Frontal cortex (tissue), 1 donor: ENCODE measurements around the gene GDAP1L1. TPM values are rescaled to one million over a fixed set of nuclear protein-coding genes. Genes with fewer than 3 reads are reported as not detected.

Experiments
- total RNA-seq: library from RNA; depleted of rRNA; stranded (reverse); fragments of >200 nt; gene quantifications from one replicate; pipeline ENCODE4 v1.2.3, GENCODE V29; 2014

GDAP1L1 gene
- total RNA-seq, 1 donor from 2014 or later, result 131 TPM

Other genes starting within 250 kb of the GDAP1L1 start
- gene JPH2, start 60.1 kb upstream of the GDAP1L1 start, total RNA-seq, result under 0.01 TPM
- 39.9 TPM for gene OSER1, start 36.5 kb upstream of the GDAP1L1 start, total RNA-seq
- 9.8 TPM for gene FITM2, start 63.9 kb downstream of the GDAP1L1 start, total RNA-seq
- not detected for gene R3HDML, start 89.7 kb downstream of the GDAP1L1 start, total RNA-seq
- not detected for gene HNF4A, start 108.4 kb downstream of the GDAP1L1 start, total RNA-seq
- 7.3 TPM for gene TTPAL, start 228.6 kb downstream of the GDAP1L1 start, total RNA-seq